Measurements from ENCODE around the gene CRBN. TPM values are rescaled to one million over a fixed set of nuclear protein-coding genes. Genes with fewer than 3 reads are reported as not detected.

The CRBN gene
- total and polyA plus RNA-seq, 3 experiments from 2014 or later: 41.7 to 156 (median 47.8) TPM

DNA sequence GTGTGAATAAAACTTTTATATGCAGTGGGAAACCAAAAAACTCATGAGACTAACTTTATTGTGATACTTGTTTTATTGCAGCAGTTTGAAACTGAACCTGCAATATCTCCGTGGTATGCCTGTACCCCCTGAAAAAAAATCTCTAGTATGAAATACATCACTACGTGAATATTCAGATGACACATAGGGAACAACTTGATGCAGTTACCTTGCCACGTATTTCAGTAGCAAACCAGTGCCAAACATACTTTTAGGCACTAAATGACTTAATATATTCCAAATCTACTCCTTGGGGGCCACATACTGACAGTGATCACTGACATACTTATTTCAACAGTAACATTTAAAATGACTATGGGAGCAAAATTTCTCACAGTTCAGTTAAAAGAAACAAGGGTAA, 13.8 kb downstream of the CRBN start:
- no peaks in the 10 kb centered on the region for H3K9me3 Mint-ChIP-seq
- peaks cover 12 to 87% (median 30%) of the 10 kb centered on the region in 3 donors for H3K36me3 Mint-ChIP-seq
- H3K27me3 Mint-ChIP-seq: no peaks in the 10 kb centered on the region
- POLR2A ChIA-PET: no interaction called here
- H3K4me1 Mint-ChIP-seq: peaks cover 56 to 79% (median 77%) of the 10 kb centered on the region in 3 donors
- H3K27ac Mint-ChIP-seq: peak overlapping the region in 6 of 8 donors; percentile 23 to 86 (median 76)
- Histone ChIP-seq H3K4me1 (ENCODE audit: insufficient read depth, low read length) (peaks cover 27% of the 10 kb centered on the region), H3K36me3 (ENCODE audit: insufficient read depth, low read length) (peaks cover 53% of the 10 kb centered on the region), H3K4me3 (ENCODE audit: low read length) (no peak overlapping the region), H3K9me3 (ENCODE audit: low read length) (no peaks in the 10 kb centered on the region), H3K27ac (ENCODE audit: low read depth, low read length) (no peak overlapping the region), H3K27me3 (ENCODE audit: insufficient read depth, low read length, poor library complexity, severe bottlenecking) (no peaks in the 10 kb centered on the region)
- no peak for DNase-seq
- H3K4me3 Mint-ChIP-seq: peak overlapping the region in 1 of 7 donors; percentile 33
- CTCF ChIA-PET: no interaction called here

DNA sequence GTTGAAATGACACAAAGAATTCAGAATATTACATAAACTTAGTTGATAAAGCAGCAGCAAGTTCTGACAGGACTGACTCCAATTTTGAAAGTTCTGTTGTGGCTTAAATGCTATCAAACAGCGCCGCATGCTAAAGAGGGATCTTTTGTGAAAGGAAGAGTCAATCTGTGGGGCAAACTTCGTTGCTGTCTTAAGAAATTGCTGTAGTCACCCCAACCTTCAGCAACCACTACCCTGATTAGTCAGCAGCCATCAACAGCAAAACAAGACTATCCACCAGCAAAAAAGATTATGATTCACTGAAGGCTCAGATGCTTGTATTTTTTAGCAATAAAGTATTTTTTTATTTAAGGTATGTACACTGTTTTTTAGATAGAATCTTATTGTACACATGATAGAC, 14.2 kb downstream of the CRBN start:
- Mint-ChIP-seq H3K4me1 (peaks cover 60 to 77% (median 77%) of the 10 kb centered on the region in 3 donors), H3K36me3 (peaks cover 12 to 86% (median 32%) of the 10 kb centered on the region in 3 donors), H3K27ac (peak overlapping the region in 7 of 8 donors; percentile 40 to 84 (median 71))

DNA sequence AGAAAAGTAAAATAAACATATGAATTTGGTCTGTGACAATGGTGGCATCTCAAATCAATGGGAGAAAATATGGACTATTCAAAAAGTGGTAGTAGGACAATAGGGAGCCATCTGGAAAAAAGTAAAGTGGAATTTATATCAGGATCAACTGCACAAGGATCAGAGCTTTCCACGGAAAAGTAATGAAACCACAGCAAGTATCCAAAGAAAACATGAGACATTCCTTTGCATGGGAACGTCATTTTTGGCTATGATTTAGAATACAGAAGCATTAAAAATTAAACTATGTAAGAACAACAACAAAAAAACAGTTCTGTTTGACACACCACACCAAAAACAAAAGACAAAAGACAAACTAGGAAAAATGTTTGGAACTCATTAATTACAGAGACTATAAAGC, 18.7 kb downstream of the CRBN start:
- H3K36me3 Mint-ChIP-seq: peaks cover 3 to 96% (median 28%) of the 10 kb centered on the region in 3 donors
- Histone ChIP-seq H3K9me3 (ENCODE audit: low read length) (no peaks in the 10 kb centered on the region), H3K27ac (ENCODE audit: low read depth, low read length) (no peak overlapping the region), H3K36me3 (ENCODE audit: insufficient read depth, low read length) (peaks cover 74% of the 10 kb centered on the region), H3K27me3 (ENCODE audit: insufficient read depth, low read length, poor library complexity, severe bottlenecking) (no peaks in the 10 kb centered on the region), H3K4me1 (ENCODE audit: insufficient read depth, low read length) (peaks cover 18% of the 10 kb centered on the region), H3K4me3 (ENCODE audit: low read length) (no peak overlapping the region)
- no peak overlapping the region for H3K4me3 Mint-ChIP-seq
- H3K27me3 Mint-ChIP-seq: no peaks in the 10 kb centered on the region
- H3K27ac Mint-ChIP-seq: peak overlapping the region in 6 of 8 donors; percentile 44 to 85 (median 65)
- peaks cover 57 to 89% (median 79%) of the 10 kb centered on the region in 3 donors for H3K4me1 Mint-ChIP-seq
- H3K9me3 Mint-ChIP-seq: no peaks in the 10 kb centered on the region
- DNase-seq: no peak
- CTCF ChIA-PET: no interaction called here
- POLR2A ChIA-PET: no interaction called here

More for the DNA sequence above, 14.2 kb downstream of the CRBN start:
- H3K9me3 ChIP-seq (ENCODE audit: low read length): no peaks in the 10 kb centered on the region
- CTCF ChIA-PET: no interaction called here
- H3K27ac ChIP-seq (ENCODE audit: low read depth, low read length): no peak overlapping the region
- Mint-ChIP-seq H3K9me3 (no peaks in the 10 kb centered on the region), H3K27me3 (no peaks in the 10 kb centered on the region), H3K4me3 (no peak overlapping the region)
- peaks cover 53% of the 10 kb centered on the region for H3K36me3 ChIP-seq (ENCODE audit: insufficient read depth, low read length)
- POLR2A ChIA-PET: no interaction called here
- no peaks in the 10 kb centered on the region for H3K27me3 ChIP-seq (ENCODE audit: insufficient read depth, low read length, poor library complexity, severe bottlenecking)
- no peak overlapping the region for H3K4me3 ChIP-seq (ENCODE audit: low read length)
- H3K4me1 ChIP-seq (ENCODE audit: insufficient read depth, low read length): peaks cover 23% of the 10 kb centered on the region
- DNase-seq: no peak

- no peak overlapping the region for H3K4me3 Mint-ChIP-seq
- H3K27me3 ChIP-seq (ENCODE audit: insufficient read depth, low read length, poor library complexity, severe bottlenecking): no peaks in the 10 kb centered on the region
- peaks cover 62% of the 10 kb centered on the region for H3K36me3 ChIP-seq (ENCODE audit: insufficient read depth, low read length)
- no peak overlapping the region for H3K27ac ChIP-seq (ENCODE audit: low read depth, low read length)
- H3K4me3 ChIP-seq (ENCODE audit: low read length): no peak overlapping the region
- H3K27ac Mint-ChIP-seq: peak overlapping the region in 5 of 8 donors; percentile 13 to 85 (median 79)
- no peaks in the 10 kb centered on the region for H3K9me3 ChIP-seq (ENCODE audit: low read length)
- DNase-seq: no peak
- H3K4me1 Mint-ChIP-seq: peaks cover 32 to 77% (median 64%) of the 10 kb centered on the region in 3 donors
- CTCF ChIA-PET: no interaction called here
- no peaks in the 10 kb centered on the region for H3K9me3 Mint-ChIP-seq
- H3K36me3 Mint-ChIP-seq: peaks cover 4 to 93% (median 30%) of the 10 kb centered on the region in 3 donors
- POLR2A ChIA-PET: no interaction called here
- peaks cover 13% of the 10 kb centered on the region for H3K4me1 ChIP-seq (ENCODE audit: insufficient read depth, low read length)
- no peaks in the 10 kb centered on the region for H3K27me3 Mint-ChIP-seq
Observed at GRCh38 chr3:3157484-3157883, 22.0 kb downstream of the CRBN start.

- Histone ChIP-seq H3K27ac (ENCODE audit: low read depth, low read length) (no peak overlapping the region), H3K4me1 (ENCODE audit: insufficient read depth, low read length) (peaks cover 13% of the 10 kb centered on the region), H3K9me3 (ENCODE audit: low read length) (no peaks in the 10 kb centered on the region), H3K27me3 (ENCODE audit: insufficient read depth, low read length, poor library complexity, severe bottlenecking) (no peaks in the 10 kb centered on the region), H3K36me3 (ENCODE audit: insufficient read depth, low read length) (peaks cover 63% of the 10 kb centered on the region), H3K4me3 (ENCODE audit: low read length) (no peak overlapping the region)
- ChIA-PET CTCF (interaction anchor here (1.1 kb wide), 1 partner anchor 15 kb away, joined by 3 read pairs; no protein-coding TSS in a partner anchor), POLR2A (no interaction called here)
- peaks cover 7 to 93% (median 26%) of the 10 kb centered on the region in 3 donors for H3K36me3 Mint-ChIP-seq
- no peaks in the 10 kb centered on the region for H3K9me3 Mint-ChIP-seq
- H3K4me3 Mint-ChIP-seq: no peak overlapping the region
- peaks cover 26 to 75% (median 68%) of the 10 kb centered on the region in 3 donors for H3K4me1 Mint-ChIP-seq
- H3K27ac Mint-ChIP-seq: peak overlapping the region in 7 of 8 donors; percentile 3 to 85 (median 56)
- no peaks in the 10 kb centered on the region for H3K27me3 Mint-ChIP-seq
- no peak for DNase-seq
Observed at GRCh38 chr3:3154879-3155610, 24.4 kb downstream of the CRBN start.

GRCh38 chr3:3151513-3151912, 28.0 kb downstream of the CRBN start:
- POLR2A ChIA-PET: interaction anchor here (0.6 to 0.7 kb wide), 2 partner anchors 21 to 22 kb away, joined by 3 to 6 read pairs; no protein-coding TSS in a partner anchor
- Histone ChIP-seq H3K4me1 (ENCODE audit: insufficient read depth, low read length) (peaks cover 4% of the 10 kb centered on the region), H3K4me3 (ENCODE audit: low read length) (no peak overlapping the region), H3K27me3 (ENCODE audit: insufficient read depth, low read length, poor library complexity, severe bottlenecking) (no peaks in the 10 kb centered on the region), H3K36me3 (ENCODE audit: insufficient read depth, low read length) (peaks cover 47% of the 10 kb centered on the region), H3K27ac (ENCODE audit: low read depth, low read length) (no peak overlapping the region), H3K9me3 (ENCODE audit: low read length) (no peaks in the 10 kb centered on the region)
- CTCF ChIA-PET: interaction anchor here (1.0 kb wide), 1 partner anchor 19 kb away, joined by 3 read pairs; no protein-coding TSS in a partner anchor
- Mint-ChIP-seq H3K36me3 (peaks cover 7 to 88% (median 24%) of the 10 kb centered on the region in 3 donors), H3K27me3 (no peaks in the 10 kb centered on the region), H3K27ac (peak overlapping the region in 7 of 8 donors; percentile 14 to 68 (median 36)), H3K4me3 (no peak overlapping the region), H3K4me1 (peaks cover 15 to 63% (median 59%) of the 10 kb centered on the region in 3 donors), H3K9me3 (no peaks in the 10 kb centered on the region)
- no peak for DNase-seq

GRCh38 chr3:3149560-3149959, 29.9 kb downstream of the CRBN start:
- H3K9me3 ChIP-seq (ENCODE audit: low read length): no peaks in the 10 kb centered on the region
- H3K4me1 ChIP-seq (ENCODE audit: insufficient read depth, low read length): peaks cover 4% of the 10 kb centered on the region
- Mint-ChIP-seq H3K36me3 (peaks cover 7 to 87% (median 31%) of the 10 kb centered on the region in 3 donors), H3K4me3 (no peak overlapping the region), H3K27me3 (no peaks in the 10 kb centered on the region), H3K4me1 (peaks cover 11 to 51% (median 48%) of the 10 kb centered on the region in 3 donors), H3K27ac (peak overlapping the region in 6 of 8 donors; percentile 17 to 93 (median 78)), H3K9me3 (no peaks in the 10 kb centered on the region)
- DNase-seq: no peak
- peaks cover 40% of the 10 kb centered on the region for H3K36me3 ChIP-seq (ENCODE audit: insufficient read depth, low read length)
- no peak overlapping the region for H3K27ac ChIP-seq (ENCODE audit: low read depth, low read length)
- CTCF ChIA-PET: no interaction called here
- H3K4me3 ChIP-seq (ENCODE audit: low read length): no peak overlapping the region
- POLR2A ChIA-PET: no interaction called here
- H3K27me3 ChIP-seq (ENCODE audit: insufficient read depth, low read length, poor library complexity, severe bottlenecking): no peaks in the 10 kb centered on the region

- CTCF ChIA-PET: no interaction called here
- H3K36me3 Mint-ChIP-seq: peaks cover 7 to 88% (median 32%) of the 10 kb centered on the region in 3 donors
- no peaks in the 10 kb centered on the region for H3K27me3 ChIP-seq (ENCODE audit: insufficient read depth, low read length, poor library complexity, severe bottlenecking)
- peaks cover 4% of the 10 kb centered on the region for H3K4me1 ChIP-seq (ENCODE audit: insufficient read depth, low read length)
- peaks cover 14 to 35% (median 33%) of the 10 kb centered on the region in 3 donors for H3K4me1 Mint-ChIP-seq
- H3K4me3 Mint-ChIP-seq: no peak overlapping the region
- no peaks in the 10 kb centered on the region for H3K9me3 Mint-ChIP-seq
- H3K36me3 ChIP-seq (ENCODE audit: insufficient read depth, low read length): peaks cover 38% of the 10 kb centered on the region
- no peak for DNase-seq
- H3K27ac ChIP-seq (ENCODE audit: low read depth, low read length): no peak overlapping the region
- H3K27ac Mint-ChIP-seq: peak overlapping the region in 6 of 8 donors; percentile 2 to 73 (median 32)
- no peaks in the 10 kb centered on the region for H3K27me3 Mint-ChIP-seq
- POLR2A ChIA-PET: no interaction called here
- no peaks in the 10 kb centered on the region for H3K9me3 ChIP-seq (ENCODE audit: low read length)
- H3K4me3 ChIP-seq (ENCODE audit: low read length): no peak overlapping the region
Observed at GRCh38 chr3:3145831-3146230, 33.7 kb downstream of the CRBN start.
